Thymus (tissue), 11 donors: ENCODE measurements around the gene DBP. TPM values are rescaled to one million over a fixed set of nuclear protein-coding genes. Genes with fewer than 3 reads are reported as not detected.

ENCODE experiments used
- DNase-seq, 9 donors: peaks; one replicate each; pipeline ENCODE4 v3.0.0-alpha.2; 2013; ENCODE audit warnings: low spot score in 9 of 9, low read depth in 6 of 9, missing footprints in 1 of 9
- H3K27ac ChIP-seq, 2 donors: one replicate each; pipeline ENCODE4 v1.5.1; 2013; ENCODE audit warnings: control low read depth in 1 of 2, low read depth in 1 of 2, low read length in 1 of 2, mild to moderate bottlenecking in 1 of 2, moderate library complexity in 1 of 2
- H3K27me3 ChIP-seq, 2 donors: one replicate each; pipeline ENCODE4 v1.5.1; 2013; ENCODE audit warnings: low read length in 1 of 2; ENCODE audit not compliant: control insufficient read depth in 2 of 2, insufficient read depth in 1 of 2
- H3K36me3 ChIP-seq, 2 donors: one replicate each; pipeline ENCODE4 v1.5.1; 2013; ENCODE audit warnings: low read length in 1 of 2, mild to moderate bottlenecking in 1 of 2, moderate library complexity in 1 of 2; ENCODE audit not compliant: control insufficient read depth in 2 of 2, insufficient read depth in 2 of 2
- H3K4me1 ChIP-seq, 2 donors: one replicate each; pipeline ENCODE4 v1.5.1; 2013; ENCODE audit warnings: low read length in 2 of 2; ENCODE audit not compliant: control insufficient read depth in 2 of 2, insufficient read depth in 2 of 2
- H3K4me3 ChIP-seq, 2 donors: one replicate each; pipeline ENCODE4 v1.5.1; 2013; ENCODE audit warnings: low read length in 2 of 2, control low read depth in 1 of 2, mild to moderate bottlenecking in 1 of 2
- H3K9me3 ChIP-seq, 2 donors: one replicate each; pipeline ENCODE4 v1.5.1; 2013; ENCODE audit warnings: low read length in 1 of 2, mild to moderate bottlenecking in 1 of 2; ENCODE audit not compliant: control insufficient read depth in 2 of 2, insufficient read depth in 1 of 2
- WGBS: extraction: QIAGEN DNeasy Blood & Tissue Kit; methylation state at CpG from one replicate; pipeline ENCODE4 v1.1.7; 2013; 5-methylcytosine and 5-hydroxymethylcytosine counted together
- polyA plus RNA-seq: library from polyadenylated mRNA; stranded (reverse); fragments of 200-250 nt; gene quantifications from one replicate; pipeline ENCODE4 v1.2.3, GENCODE V29; 2013
- total RNA-seq: library from RNA; stranded (reverse); fragments of 120-200 nt; gene quantifications from one replicate; pipeline ENCODE4 v1.2.4, GENCODE V29; 2013
- donor health status: healthy.

Gene DBP
- total and polyA plus RNA-seq, 2 donors: 15.8 to 21.2 TPM

GRCh38 chr19:48639483-48640375 is 2.5 kb upstream of the DBP start:
- no peak overlapping the region for H3K27ac ChIP-seq
- peaks cover 0 to 14% of the 10 kb centered on the region in 2 donors for H3K27me3 ChIP-seq
- DNase-seq: no peak
- 90% methylated on average over 33 of the region's 33 CpGs for WGBS
- no peaks in the 10 kb centered on the region for H3K36me3 ChIP-seq
- H3K4me1 ChIP-seq: peaks cover 18 to 38% of the 10 kb centered on the region in 2 donors
- peaks cover 0 to 1% of the 10 kb centered on the region in 2 donors for H3K9me3 ChIP-seq
- no peak overlapping the region for H3K4me3 ChIP-seq

DNA sequence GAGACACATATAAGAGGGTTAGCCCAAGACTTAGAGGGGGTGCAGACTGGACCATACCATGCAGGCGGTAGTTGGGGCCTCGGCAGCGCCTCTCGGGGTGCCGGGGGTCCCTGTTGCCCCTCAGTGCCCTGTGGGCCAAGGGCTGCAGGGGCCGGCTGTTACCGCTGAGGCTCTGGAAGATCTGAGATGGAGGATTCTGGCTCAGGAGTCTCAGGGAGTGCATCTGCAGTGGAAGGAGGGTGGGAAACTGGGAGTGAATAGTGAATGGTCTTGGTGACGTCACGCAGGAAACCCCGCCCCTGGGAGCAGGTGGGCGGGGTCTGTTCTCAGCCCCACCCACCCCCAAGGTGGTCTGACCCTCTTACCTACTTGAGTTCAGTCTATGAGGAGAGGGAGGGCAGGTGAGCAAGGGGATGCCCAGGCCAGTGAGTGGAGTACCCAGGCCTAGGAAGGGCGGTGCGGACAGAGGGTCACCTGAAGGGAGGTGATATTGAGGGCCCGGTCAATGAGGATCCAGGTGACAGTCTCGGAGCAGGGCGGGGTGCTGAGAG is 1.7 kb upstream of the DBP start:
- H3K27me3 ChIP-seq: peaks cover 0 to 14% of the 10 kb centered on the region in 2 donors
- H3K36me3 ChIP-seq: no peaks in the 10 kb centered on the region
- 90% methylated on average over 16 of the region's 16 CpGs for WGBS
- DNase-seq: no peak
- peak overlapping the region; percentile 91 to 98 for H3K27ac ChIP-seq
- H3K4me3 ChIP-seq: peak overlapping the region in 1 of 2 donors; percentile 58
- peaks cover 17 to 38% of the 10 kb centered on the region in 2 donors for H3K4me1 ChIP-seq
- peaks cover 0 to 4% of the 10 kb centered on the region in 2 donors for H3K9me3 ChIP-seq

GRCh38 chr19:48637948-48638830 is 1.0 kb upstream of the DBP start:
- Histone ChIP-seq H3K27me3 (peaks cover 0 to 14% of the 10 kb centered on the region in 2 donors), H3K4me1 (peaks cover 23 to 45% of the 10 kb centered on the region in 2 donors), H3K36me3 (peaks cover under 1 to 3% of the 10 kb centered on the region in 2 donors), H3K9me3 (peaks cover 0 to 4% of the 10 kb centered on the region in 2 donors), H3K27ac (peak overlapping the region; percentile 91 to 98), H3K4me3 (peak overlapping the region; percentile 54 to 58)
- DNase-seq: peak in 8 of 9 donors; percentile 75 to 96 (median 88)
- 6% methylated on average over 29 of the region's 29 CpGs for WGBS

DNA sequence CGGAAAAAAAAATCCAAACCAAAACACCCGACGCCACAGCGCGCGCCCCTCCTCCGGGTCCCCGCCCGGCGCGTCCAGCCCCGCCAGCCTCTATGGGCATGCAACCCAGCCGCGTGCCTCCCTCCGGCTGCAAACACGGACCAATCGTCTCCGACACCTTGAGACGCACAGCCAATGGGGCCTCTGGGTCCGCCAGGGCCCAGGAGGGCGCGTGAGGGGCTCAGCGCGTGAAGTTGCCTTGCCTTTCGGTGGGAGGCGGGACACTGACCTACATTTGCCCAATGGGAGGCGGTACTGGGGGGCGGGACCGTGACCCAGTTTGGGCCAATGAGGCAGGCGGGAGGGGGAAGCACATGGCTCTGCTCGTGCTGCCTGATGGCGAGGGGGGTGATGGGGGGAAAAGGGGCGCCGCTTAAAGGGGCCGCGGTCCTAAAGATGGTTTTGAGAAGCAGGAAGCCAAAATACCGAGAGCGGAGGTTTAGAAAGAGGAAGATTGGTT is 319 bp upstream of the DBP start:
- WGBS: under 1% methylated on average over 38 of the region's 38 CpGs
- H3K27ac ChIP-seq: peak overlapping the region; percentile 91 to 98
- H3K4me1 ChIP-seq: peaks cover 23 to 52% of the 10 kb centered on the region in 2 donors
- peaks cover 3 to 9% of the 10 kb centered on the region in 2 donors for H3K36me3 ChIP-seq
- H3K27me3 ChIP-seq: peaks cover 0 to 14% of the 10 kb centered on the region in 2 donors
- peak overlapping the region; percentile 71 to 77 for H3K4me3 ChIP-seq
- H3K9me3 ChIP-seq: peaks cover 0 to 4% of the 10 kb centered on the region in 2 donors
- DNase-seq: peak; percentile 94 to 100 (median 99)

DNA sequence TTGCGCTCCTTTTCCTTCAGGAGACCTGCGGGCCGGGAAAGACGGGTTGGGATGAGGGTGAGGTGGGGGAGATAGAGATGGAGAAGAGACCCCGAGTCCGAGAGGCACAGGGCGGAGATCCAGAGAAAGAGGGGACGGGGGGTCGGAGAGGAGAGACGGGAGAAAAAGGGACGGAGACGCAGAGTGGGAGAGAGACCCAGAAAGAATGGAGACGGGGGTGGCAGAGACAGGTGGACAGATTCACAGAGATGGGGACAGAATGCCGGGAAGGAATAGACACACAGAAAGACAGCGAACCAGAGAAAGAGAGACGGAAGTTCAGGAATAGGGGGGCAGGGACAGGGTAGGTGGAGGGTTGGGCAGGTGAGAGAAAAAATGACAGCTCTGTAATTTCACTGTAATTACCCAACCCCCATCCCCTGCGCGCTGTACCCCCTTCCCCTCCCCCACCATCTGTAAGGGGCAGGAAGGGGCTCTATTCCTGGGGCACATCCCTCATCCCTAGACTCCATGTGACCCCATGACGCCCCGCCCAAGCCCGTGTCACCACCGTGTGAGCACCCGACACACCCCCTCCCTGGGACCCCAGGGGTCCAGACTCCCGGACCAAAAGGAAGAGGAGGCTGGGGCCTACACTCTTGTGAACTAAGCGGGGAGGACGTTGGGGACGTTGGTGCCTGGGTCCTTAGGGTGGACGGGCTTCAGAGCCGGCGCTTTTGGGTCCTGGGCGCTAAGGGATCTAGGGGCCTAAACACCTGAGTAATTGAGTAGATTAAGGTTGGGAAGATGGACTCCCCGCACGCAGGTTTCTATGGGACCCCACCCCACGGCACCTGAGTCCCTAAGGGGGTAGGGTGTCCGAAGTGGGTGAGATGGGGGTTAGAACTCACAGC is 967 bp downstream of the DBP start:
- H3K4me3 ChIP-seq: peak overlapping the region; percentile 71 to 77
- under 1% methylated on average over 35 of the region's 35 CpGs for WGBS
- H3K9me3 ChIP-seq: peaks cover 0 to 4% of the 10 kb centered on the region in 2 donors
- peaks cover 23 to 55% of the 10 kb centered on the region in 2 donors for H3K4me1 ChIP-seq
- peaks cover 7 to 14% of the 10 kb centered on the region in 2 donors for H3K36me3 ChIP-seq
- peak overlapping the region; percentile 91 to 98 for H3K27ac ChIP-seq
- peak in 3 of 9 donors; percentile 33 to 64 (median 54) for DNase-seq
- H3K27me3 ChIP-seq: peaks cover 0 to 14% of the 10 kb centered on the region in 2 donors

DNA sequence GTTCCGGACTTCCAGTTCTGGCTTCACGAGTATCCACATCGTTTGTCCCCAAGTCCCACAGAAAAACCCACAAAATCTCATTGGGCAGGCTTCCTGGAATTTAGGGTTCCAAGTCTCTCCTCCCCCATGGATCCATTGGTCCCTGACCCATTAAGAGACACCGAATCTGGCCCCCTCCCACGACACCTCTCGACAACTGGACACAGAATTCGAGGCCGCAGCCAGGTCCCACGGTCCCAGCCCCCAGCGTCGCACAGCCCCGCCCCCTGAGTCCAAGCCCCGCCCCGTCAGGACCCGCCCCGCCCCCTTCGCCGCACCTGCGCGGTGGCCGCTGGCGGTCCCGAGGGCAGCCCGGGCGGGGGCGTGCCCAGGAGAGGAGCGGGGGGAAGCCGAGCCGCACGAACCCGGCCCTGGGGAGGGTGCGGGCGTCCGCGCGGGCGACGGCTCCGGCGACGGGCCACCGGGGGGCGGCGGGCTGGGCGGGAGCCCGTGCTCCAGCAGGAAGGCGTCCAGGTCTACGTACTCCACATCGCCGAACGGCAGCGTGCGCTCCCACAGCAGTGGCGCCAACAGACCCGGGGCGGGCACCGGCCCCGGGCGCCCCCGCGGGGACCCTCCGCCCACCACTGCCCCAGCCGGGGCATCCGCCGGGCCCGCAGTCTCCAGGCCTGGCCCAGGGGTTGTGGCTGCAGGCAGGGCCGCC is 1.8 kb downstream of the DBP start:
- peaks cover 23 to 63% of the 10 kb centered on the region in 2 donors for H3K4me1 ChIP-seq
- H3K36me3 ChIP-seq: peaks cover 15 to 22% of the 10 kb centered on the region in 2 donors
- 1% methylated on average over 67 of the region's 67 CpGs for WGBS
- peaks cover 0 to 14% of the 10 kb centered on the region in 2 donors for H3K27me3 ChIP-seq
- H3K27ac ChIP-seq: peak overlapping the region; percentile 91 to 98
- peak overlapping the region; percentile 71 to 77 for H3K4me3 ChIP-seq
- peak in 3 of 9 donors; percentile 63 to 79 (median 69) for DNase-seq
- peaks cover 0 to 4% of the 10 kb centered on the region in 2 donors for H3K9me3 ChIP-seq

- H3K36me3 ChIP-seq: peaks cover 23 to 27% of the 10 kb centered on the region in 2 donors
- H3K4me3 ChIP-seq: peak overlapping the region; percentile 19 to 77
- WGBS: 5% methylated on average over 37 of the region's 37 CpGs
- H3K9me3 ChIP-seq: peaks cover 0 to 9% of the 10 kb centered on the region in 2 donors
- H3K4me1 ChIP-seq: peaks cover 23 to 71% of the 10 kb centered on the region in 2 donors
- DNase-seq: peak in 8 of 9 donors; percentile 81 to 96 (median 90)
- H3K27ac ChIP-seq: peak overlapping the region; percentile 86 to 89
- peaks cover 0 to 8% of the 10 kb centered on the region in 2 donors for H3K27me3 ChIP-seq
Measured at GRCh38 chr19:48634424-48635262, 2.5 kb downstream of the DBP start.
